Astrocyte (in vitro differentiated cells and primary cell): ENCODE results near the gene SLC22A7. TPM values are rescaled to one million over a fixed set of nuclear protein-coding genes. Genes with fewer than 3 reads are reported as not detected.

Source experiments
- DNase-seq: peaks from one replicate; pipeline ENCODE4 v3.0.0-alpha.2; 2010; ENCODE audit warnings: low read depth
- FAIRE-seq: peaks from 2 replicates; lab custom pipeline; 2011; peaks lifted over from hg19 to GRCh38; lab: Jason Lieb, UNC
- H2AFZ ChIP-seq: 2 replicates; pipeline ENCODE4 v1.6.0; 2012; ENCODE audit warnings: low read depth, low read length, inconsistent platforms
- H3K27ac ChIP-seq: 2 replicates; pipeline ENCODE4 v1.5.1; 2011; ENCODE audit warnings: low read depth, low read length, inconsistent platforms
- H3K27me3 ChIP-seq: 2 replicates; pipeline ENCODE4 v1.6.0; 2011; ENCODE audit warnings: low read length, inconsistent platforms; ENCODE audit not compliant: insufficient read depth
- H3K36me3 ChIP-seq: 2 replicates; pipeline ENCODE4 v1.5.1; 2011; ENCODE audit warnings: low read length, inconsistent platforms; ENCODE audit not compliant: insufficient read depth
- H3K4me1 ChIP-seq: 2 replicates; pipeline ENCODE4 v1.5.1; 2011; ENCODE audit warnings: low read length, inconsistent platforms; ENCODE audit not compliant: insufficient read depth
- H3K4me2 ChIP-seq: 2 replicates; pipeline ENCODE4 v1.6.0; 2012; ENCODE audit warnings: low read length, inconsistent platforms
- H3K4me3 ChIP-seq: 2 replicates; pipeline ENCODE4 v1.5.1; 2011; ENCODE audit warnings: low read depth, mild to moderate bottlenecking, low read length, inconsistent platforms; ENCODE audit not compliant: insufficient read depth
- H3K79me2 ChIP-seq: 2 replicates; pipeline ENCODE4 v1.6.0; 2012; ENCODE audit warnings: mild to moderate bottlenecking, low read length, inconsistent platforms; ENCODE audit not compliant: insufficient read depth
- H3K9ac ChIP-seq: 2 replicates; pipeline ENCODE4 v1.6.0; 2012; ENCODE audit warnings: mild to moderate bottlenecking, low read length, inconsistent platforms
- H3K9me3 ChIP-seq: 2 replicates; pipeline ENCODE4 v1.5.1; 2012; ENCODE audit warnings: low read depth, mild to moderate bottlenecking, low read length, inconsistent platforms; ENCODE audit not compliant: insufficient read depth
- H4K20me1 ChIP-seq: 2 replicates; pipeline ENCODE4 v1.6.0; 2012; ENCODE audit warnings: low read length, inconsistent platforms; ENCODE audit not compliant: insufficient read depth
- H3K27ac Mint-ChIP-seq: one replicate; pipeline ENCODE4 v1.8.0; 2021; ENCODE audit warnings: mild to moderate bottlenecking, mixed read lengths; ENCODE audit not compliant: unreplicated experiment
- H3K27me3 Mint-ChIP-seq: one replicate; pipeline ENCODE4 v1.8.0; 2021; ENCODE audit warnings: low read depth, mixed read lengths; ENCODE audit not compliant: unreplicated experiment
- H3K36me3 Mint-ChIP-seq: one replicate; pipeline ENCODE4 v1.8.0; 2021; ENCODE audit warnings: low read depth, mixed read lengths; ENCODE audit not compliant: unreplicated experiment
- H3K4me1 Mint-ChIP-seq: one replicate; pipeline ENCODE4 v1.8.0; 2021; ENCODE audit warnings: low read depth, mixed read lengths; ENCODE audit not compliant: unreplicated experiment
- H3K4me3 Mint-ChIP-seq: one replicate; pipeline ENCODE4 v1.8.0; 2021; ENCODE audit warnings: mild to moderate bottlenecking, moderate library complexity, mixed read lengths; ENCODE audit not compliant: unreplicated experiment
- H3K9me3 Mint-ChIP-seq: one replicate; pipeline ENCODE4 v1.8.0; 2021; ENCODE audit warnings: mild to moderate bottlenecking, mixed read lengths; ENCODE audit not compliant: unreplicated experiment
- CTCF ChIP-seq: IDR thresholded peaks from 2 replicates; pipeline ENCODE4 v1.5.1; 2011; ENCODE audit warnings: low read depth, mild to moderate bottlenecking, inconsistent platforms, low read length, moderate library complexity; ENCODE audit not compliant: insufficient read depth
- EZH2 ChIP-seq: IDR thresholded peaks from 2 replicates; pipeline ENCODE4 v1.6.1; 2012; ENCODE audit warnings: mild to moderate bottlenecking, low read length, inconsistent platforms; ENCODE audit not compliant: insufficient read depth
- total RNA-seq: library from RNA; stranded (reverse); gene quantifications from 2 replicates; pipeline ENCODE4 v1.2.1, GENCODE V29; 2021

Gene SLC22A7
- total RNA-seq, 1 donor from 2014 or later = not detected

GRCh38 chr6:43280234-43280633 is 17.8 kb upstream of the SLC22A7 start:
- no peak for FAIRE-seq
- H3K4me2 ChIP-seq = no peak overlapping the region
- Mint-ChIP-seq H3K4me3 (no peak overlapping the region), H3K9me3 (peaks cover 2% of the 10 kb centered on the region), H3K36me3 (peaks cover 1% of the 10 kb centered on the region), H3K27me3 (peaks cover 32% of the 10 kb centered on the region), H3K4me1 (peaks cover 14% of the 10 kb centered on the region), H3K27ac (no peak overlapping the region)
- TF ChIP-seq EZH2 (no peak), CTCF (no peak)
- peaks cover 5% of the 10 kb centered on the region for H3K4me1 ChIP-seq
- H3K79me2 ChIP-seq = no peaks in the 10 kb centered on the region
- H3K27ac ChIP-seq = no peak overlapping the region
- H3K27me3 ChIP-seq = peaks cover 14% of the 10 kb centered on the region
- DNase-seq = no peak
- no peak overlapping the region for H3K4me3 ChIP-seq
- H3K9ac ChIP-seq = no peak overlapping the region
- no peak overlapping the region for H2AFZ ChIP-seq
- no peaks in the 10 kb centered on the region for H3K9me3 ChIP-seq
- no peaks in the 10 kb centered on the region for H4K20me1 ChIP-seq
- H3K36me3 ChIP-seq = no peaks in the 10 kb centered on the region

GRCh38 chr6:43282060-43282459 is 16.0 kb upstream of the SLC22A7 start:
- Histone ChIP-seq H2AFZ (no peak overlapping the region), H3K9ac (no peak overlapping the region), H3K79me2 (no peaks in the 10 kb centered on the region), H3K4me2 (no peak overlapping the region), H3K36me3 (no peaks in the 10 kb centered on the region), H3K9me3 (no peaks in the 10 kb centered on the region), H3K4me3 (no peak overlapping the region), H3K27ac (no peak overlapping the region), H4K20me1 (no peaks in the 10 kb centered on the region), H3K27me3 (peaks cover 7% of the 10 kb centered on the region), H3K4me1 (peaks cover 5% of the 10 kb centered on the region)
- no peak overlapping the region for H3K4me3 Mint-ChIP-seq
- H3K27me3 Mint-ChIP-seq = peaks cover 34% of the 10 kb centered on the region
- DNase-seq = no peak
- TF ChIP-seq CTCF (no peak), EZH2 (no peak)
- FAIRE-seq = no peak
- peaks cover 2% of the 10 kb centered on the region for H3K9me3 Mint-ChIP-seq
- H3K36me3 Mint-ChIP-seq = peaks cover 1% of the 10 kb centered on the region
- H3K27ac Mint-ChIP-seq = no peak overlapping the region
- peaks cover 16% of the 10 kb centered on the region for H3K4me1 Mint-ChIP-seq

GRCh38 chr6:43282636-43283513 is 15.2 kb upstream of the SLC22A7 start:
- H3K27ac ChIP-seq = no peak overlapping the region
- no peaks in the 10 kb centered on the region for H3K36me3 ChIP-seq
- no peak for DNase-seq
- H3K9me3 ChIP-seq = no peaks in the 10 kb centered on the region
- H3K9ac ChIP-seq = no peak overlapping the region
- H3K4me1 Mint-ChIP-seq = peaks cover 23% of the 10 kb centered on the region
- H3K36me3 Mint-ChIP-seq = peaks cover 1% of the 10 kb centered on the region
- peaks cover 7% of the 10 kb centered on the region for H3K27me3 ChIP-seq
- H2AFZ ChIP-seq = no peak overlapping the region
- no peak for FAIRE-seq
- H3K79me2 ChIP-seq = no peaks in the 10 kb centered on the region
- no peak overlapping the region for H3K27ac Mint-ChIP-seq
- no peak overlapping the region for H3K4me3 ChIP-seq
- H3K27me3 Mint-ChIP-seq = peaks cover 37% of the 10 kb centered on the region
- no peak overlapping the region for H3K4me2 ChIP-seq
- H3K9me3 Mint-ChIP-seq = peaks cover 2% of the 10 kb centered on the region
- TF ChIP-seq EZH2 (no peak), CTCF (no peak)
- peaks cover 5% of the 10 kb centered on the region for H3K4me1 ChIP-seq
- H4K20me1 ChIP-seq = no peaks in the 10 kb centered on the region
- no peak overlapping the region for H3K4me3 Mint-ChIP-seq
